ENCODE results near the gene DDHD1. TPM values are rescaled to one million over a fixed set of nuclear protein-coding genes. Genes with fewer than 3 reads are reported as not detected.
"Not testable (repeated sequence)": the region's sequence is repeated elsewhere in the genome, so short reads cannot be mapped to it uniquely, and the experiment has no call there.

Gene DDHD1
- total RNA-seq, result 10.7 and 13.4 TPM in 2 replicates

GRCh38 chr14:53152887-53153701 lies at the start of gene DDHD1:
Gene DDHD1 (minus strand): TSS chr14:53153323. CDS start chr14:53153098, 225 bp downstream.
- peak; percentile 72 for DNase-seq

GRCh38 chr14:53195949-53196348 lies 42.8 kb upstream of the DDHD1 start:
- DNase-seq, result no peak

- DNase-seq, result no peak
Measured at GRCh38 chr14:53193193-53193592, 40.1 kb upstream of the DDHD1 start.

GRCh38 chr14:53192052-53192760 lies 39.1 kb upstream of the DDHD1 start:
- no peak for DNase-seq

GRCh38 chr14:53190938-53191337 lies 37.8 kb upstream of the DDHD1 start:
- no peak for DNase-seq

GRCh38 chr14:53187921-53188463 lies 34.9 kb upstream of the DDHD1 start:
- DNase-seq, result no peak

- no peak for DNase-seq
Measured at GRCh38 chr14:53186532-53186931, 33.4 kb upstream of the DDHD1 start.

- no peak for DNase-seq
Measured at GRCh38 chr14:53183611-53184010, 30.5 kb upstream of the DDHD1 start.

GRCh38 chr14:53183056-53183455 lies 29.9 kb upstream of the DDHD1 start:
- DNase-seq, result peak; percentile 31

GRCh38 chr14:53181463-53182081 lies 28.4 kb upstream of the DDHD1 start:
- not testable (repeated sequence) for DNase-seq

- DNase-seq, result peak; percentile 23
Measured at GRCh38 chr14:53180272-53181221, 27.4 kb upstream of the DDHD1 start.

- not testable (repeated sequence) for DNase-seq
Measured at GRCh38 chr14:53179486-53180005, 26.4 kb upstream of the DDHD1 start.

GRCh38 chr14:53175375-53175774 lies 22.3 kb upstream of the DDHD1 start:
- DNase-seq, result no peak

- DNase-seq, result no peak
Measured at GRCh38 chr14:53174918-53175317, 21.8 kb upstream of the DDHD1 start.

GRCh38 chr14:53168786-53169185 lies 15.7 kb upstream of the DDHD1 start:
- DNase-seq, result no peak

- no peak for DNase-seq
Measured at GRCh38 chr14:53167602-53168328, 14.6 kb upstream of the DDHD1 start.

- DNase-seq, result no peak
Measured at GRCh38 chr14:53161758-53162435, 8.8 kb upstream of the DDHD1 start.

GRCh38 chr14:53156238-53156637 lies 3.1 kb upstream of the DDHD1 start:
- DNase-seq, result no peak

GRCh38 chr14:53153702-53154112 lies 584 bp upstream of the DDHD1 start:
- DNase-seq, result no peak

GRCh38 chr14:53152184-53152886 lies 788 bp downstream of the DDHD1 start:
- DNase-seq, result peak; percentile 49
